D341Med (cell line): ENCODE data around the gene PANX2.

ENCODE experiments used
- DNase-seq: peaks from one replicate; pipeline ENCODE4 v3.0.0; 2012; ENCODE audit warnings: low spot score

Gene PANX2

DNA sequence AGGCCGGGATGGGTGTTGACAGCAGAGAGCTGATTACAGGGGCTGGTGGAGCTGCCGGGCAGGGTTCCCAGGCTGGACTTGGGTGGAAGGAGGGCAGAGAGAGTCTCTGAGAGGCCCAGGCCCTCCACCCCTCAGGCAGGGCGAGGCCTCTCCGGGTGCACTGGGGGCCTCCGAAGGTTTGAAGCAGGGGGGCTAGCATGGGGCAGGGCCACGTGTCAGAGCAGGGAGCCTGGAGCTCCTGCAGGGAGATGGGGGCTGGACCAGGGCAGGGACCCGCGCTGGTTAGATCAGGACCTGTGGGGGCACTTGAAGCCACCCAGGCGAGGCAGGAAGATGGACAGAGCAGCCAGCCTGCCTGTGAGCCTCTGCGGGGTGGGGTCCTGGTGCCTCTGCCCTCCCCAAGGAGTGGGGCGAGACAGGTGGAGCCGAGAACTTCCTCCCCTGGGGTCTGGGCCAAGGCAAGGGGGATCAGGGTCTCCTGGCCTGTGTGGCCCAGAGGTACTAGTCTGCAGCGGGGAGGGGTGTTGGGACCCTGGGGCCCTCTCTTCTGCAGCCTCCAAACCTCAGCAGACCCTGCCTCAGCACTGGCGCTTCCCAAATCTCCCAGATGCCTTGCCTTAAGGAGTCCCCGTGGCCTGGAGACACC is 911 bp downstream of the PANX2 start:
- DNase-seq, result no peak

- no peak for DNase-seq
Measured at GRCh38 chr22:50171965-50172421, 1.5 kb downstream of the PANX2 start.

- DNase-seq, result no peak
Measured at GRCh38 chr22:50173311-50173982, 2.9 kb downstream of the PANX2 start.

DNA sequence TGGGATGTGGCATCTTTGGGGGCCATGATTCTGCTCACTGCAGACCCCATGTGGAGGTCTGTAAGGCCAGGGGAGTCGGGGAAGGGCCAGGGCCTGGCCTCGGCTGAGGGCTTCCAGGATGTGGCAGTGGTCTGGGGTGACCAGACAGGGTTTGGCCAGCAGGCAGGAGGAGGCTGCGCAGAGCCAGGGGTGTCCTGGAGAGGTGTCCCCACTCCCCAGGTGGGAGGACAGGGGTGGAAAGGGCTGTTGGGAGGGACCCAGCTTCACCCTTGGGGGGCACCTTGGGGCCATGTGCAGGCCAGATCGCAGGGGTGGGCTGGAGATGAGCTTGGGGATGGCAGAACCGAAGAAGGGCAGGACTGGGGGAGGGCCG is 3.4 kb downstream of the PANX2 start:
- DNase-seq, result no peak

- DNase-seq, result no peak
Measured at GRCh38 chr22:50174382-50175190, 4.1 kb downstream of the PANX2 start.

- no peak for DNase-seq
Measured at GRCh38 chr22:50175191-50175461, 4.6 kb downstream of the PANX2 start.

DNA sequence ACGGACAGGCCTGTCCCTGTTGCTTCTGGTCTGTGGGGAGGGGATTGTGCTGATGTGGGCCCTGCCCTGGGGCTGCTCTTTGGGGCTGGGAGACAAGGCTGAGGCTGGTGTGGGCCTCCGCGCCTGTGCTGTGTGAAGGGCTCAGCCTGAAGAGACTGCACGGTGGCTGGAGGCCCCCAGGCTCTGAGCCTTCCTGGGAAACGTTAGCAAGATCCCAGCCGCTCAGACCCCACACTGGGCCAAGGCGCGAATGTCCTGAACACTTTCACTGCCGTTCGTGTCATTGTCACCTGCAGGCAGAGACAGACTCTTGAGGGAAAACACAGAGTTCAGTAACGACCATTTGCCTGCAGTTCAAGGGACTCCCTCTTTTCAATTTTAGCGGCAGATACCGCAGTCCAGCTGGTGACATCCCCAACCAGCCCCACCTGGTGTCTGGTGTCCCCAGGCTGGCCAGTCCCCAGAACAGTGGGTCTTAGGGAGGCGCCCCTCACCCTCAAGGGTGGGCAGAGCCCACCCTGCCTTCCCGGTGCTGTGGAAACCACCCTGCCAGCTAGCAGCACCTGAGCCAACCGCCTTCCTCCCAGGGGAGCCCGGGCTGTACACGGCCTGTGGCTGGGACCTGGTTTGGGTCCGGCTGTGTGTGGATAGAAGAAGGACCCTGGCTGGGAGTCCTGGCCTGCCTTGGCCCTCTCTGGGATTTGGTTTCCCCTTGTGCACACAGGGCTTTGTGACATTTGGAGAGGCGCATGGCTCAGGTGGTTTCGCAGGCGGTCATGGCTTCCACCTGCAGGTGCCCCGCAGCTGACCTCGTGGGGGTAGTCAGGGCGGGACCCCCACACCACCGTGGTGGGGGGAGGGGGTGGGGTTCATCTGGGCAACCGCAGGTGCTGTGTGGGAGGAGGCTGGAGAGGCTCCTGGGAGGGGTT is 5.7 kb downstream of the PANX2 start:
- no peak for DNase-seq

- no peak for DNase-seq
Measured at GRCh38 chr22:50176850-50177536, 6.5 kb downstream of the PANX2 start.

DNA sequence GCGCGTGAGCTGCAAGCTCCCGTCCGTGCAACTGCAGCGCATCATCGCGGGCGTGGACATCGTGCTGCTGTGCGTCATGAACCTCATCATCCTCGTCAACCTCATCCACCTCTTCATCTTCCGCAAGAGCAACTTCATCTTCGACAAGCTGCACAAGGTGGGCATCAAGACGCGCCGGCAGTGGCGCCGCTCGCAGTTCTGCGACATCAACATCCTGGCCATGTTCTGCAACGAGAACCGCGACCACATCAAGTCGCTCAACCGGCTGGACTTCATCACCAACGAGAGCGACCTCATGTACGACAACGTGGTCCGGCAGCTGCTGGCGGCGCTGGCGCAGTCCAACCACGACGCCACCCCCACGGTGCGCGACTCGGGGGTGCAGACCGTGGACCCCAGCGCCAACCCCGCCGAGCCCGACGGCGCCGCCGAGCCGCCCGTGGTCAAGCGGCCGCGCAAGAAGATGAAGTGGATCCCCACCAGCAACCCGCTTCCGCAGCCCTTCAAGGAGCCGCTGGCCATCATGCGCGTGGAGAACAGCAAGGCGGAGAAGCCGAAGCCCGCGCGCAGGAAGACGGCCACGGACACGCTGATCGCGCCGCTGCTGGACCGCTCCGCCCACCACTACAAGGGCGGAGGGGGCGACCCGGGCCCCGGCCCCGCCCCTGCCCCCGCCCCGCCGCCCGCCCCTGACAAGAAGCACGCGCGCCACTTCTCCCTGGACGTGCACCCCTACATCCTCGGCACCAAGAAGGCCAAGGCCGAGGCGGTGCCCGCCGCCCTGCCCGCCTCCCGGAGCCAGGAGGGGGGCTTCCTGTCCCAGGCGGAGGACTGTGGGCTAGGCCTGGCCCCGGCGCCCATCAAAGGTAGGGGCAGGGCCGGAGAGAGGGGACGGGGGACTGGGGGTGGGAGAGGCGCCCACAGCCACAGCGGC is 7.3 kb downstream of the PANX2 start:
- DNase-seq, result no peak

GRCh38 chr22:50178471-50178864 is 7.9 kb downstream of the PANX2 start:
- no peak for DNase-seq

GRCh38 chr22:50178871-50179869 is 8.6 kb downstream of the PANX2 start:
- no peak for DNase-seq

- DNase-seq, result no peak
Measured at GRCh38 chr22:50179937-50180726, 9.6 kb downstream of the PANX2 start.

DNA sequence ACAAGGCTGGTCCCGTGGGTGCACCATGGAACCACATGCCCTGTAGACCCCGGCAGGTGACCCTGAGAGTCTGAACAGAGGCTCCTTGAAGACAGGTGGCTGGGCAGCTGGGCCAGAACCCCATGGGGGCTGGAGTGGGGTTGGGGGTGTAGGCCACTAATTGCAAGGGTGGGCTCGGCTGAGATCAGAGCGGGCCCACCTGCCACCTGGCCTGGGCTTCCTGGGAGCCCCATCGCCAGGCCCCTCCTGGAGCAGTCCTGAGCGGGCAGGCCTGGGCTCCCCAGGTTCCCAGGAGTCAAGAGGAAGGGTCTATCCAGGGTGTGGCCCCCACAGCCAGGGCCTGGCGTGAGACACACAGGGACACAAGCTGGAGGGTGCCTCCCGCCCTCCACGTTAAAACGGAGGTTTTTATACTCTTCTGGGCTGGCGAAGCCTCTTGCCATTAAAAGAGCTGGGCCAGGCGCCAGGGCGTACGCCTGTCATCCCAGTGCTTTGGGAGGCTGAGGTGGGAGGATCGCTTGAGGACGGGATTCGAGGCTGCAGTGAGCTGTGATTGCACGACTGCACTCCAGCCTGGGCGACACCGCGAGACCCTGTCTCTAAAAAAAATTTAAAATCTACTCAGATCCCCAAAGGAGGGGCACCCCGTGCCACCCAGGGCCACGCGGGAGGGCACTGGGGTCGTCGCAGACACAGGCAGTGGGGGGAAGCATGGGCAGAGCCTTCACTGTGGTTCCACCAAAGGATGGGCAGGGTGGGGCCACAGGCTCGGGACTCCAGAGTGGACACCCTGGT is 10.4 kb downstream of the PANX2 start:
- DNase-seq, result no peak

DNA sequence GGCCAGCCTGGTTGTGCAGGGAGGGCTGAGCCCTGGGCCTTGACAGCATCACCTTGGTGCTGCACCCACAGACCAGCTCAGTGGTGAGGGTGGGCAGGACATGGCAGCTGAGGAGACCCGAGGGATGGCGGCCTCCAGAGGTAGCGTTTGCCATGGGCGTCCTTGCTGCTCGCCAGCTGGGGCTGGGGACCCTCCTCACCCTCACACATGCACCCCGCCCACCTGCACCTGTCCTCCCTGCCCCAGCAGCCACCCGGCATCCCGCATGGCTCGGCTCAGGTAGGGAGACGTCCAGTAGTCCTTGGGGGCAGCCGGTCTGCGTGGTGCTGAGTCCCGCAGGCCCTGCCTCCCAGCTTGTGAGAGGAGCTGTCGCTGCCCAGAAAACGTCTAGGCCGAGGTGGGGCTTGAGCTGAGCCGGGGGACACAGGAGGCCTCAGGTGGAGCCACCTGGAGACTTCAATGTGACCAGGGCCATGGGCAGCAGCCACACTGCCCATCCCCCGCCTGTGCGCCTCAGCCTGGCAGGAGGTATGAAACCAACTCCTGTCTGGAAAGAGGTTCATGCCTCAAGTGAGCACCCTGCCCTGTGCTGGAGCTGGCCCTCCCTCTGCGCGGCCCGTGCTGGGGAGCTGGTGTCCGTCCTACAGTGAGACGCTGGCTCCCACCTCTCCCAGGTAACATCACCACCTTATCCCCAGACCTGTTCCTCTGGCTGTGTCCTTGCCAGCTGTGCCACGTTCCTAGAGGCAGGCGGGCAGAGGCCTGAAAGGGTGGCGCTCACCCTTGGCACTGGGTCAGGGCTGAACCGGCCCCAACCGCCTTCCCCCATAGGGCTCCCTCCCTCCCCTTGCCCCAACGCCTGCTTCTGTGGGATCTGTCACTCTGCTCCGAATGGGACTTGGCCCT is 11.9 kb downstream of the PANX2 start:
- DNase-seq, result no peak

GRCh38 chr22:50183141-50183971 is 12.8 kb downstream of the PANX2 start:
- DNase-seq, result no peak
